ENCODE data around the gene PSMD2.

- TF ChIP-seq POLR2AphosphoS5 (IDR thresholded peaks at IDR 0.05; ENCODE audit: low read depth, low read length) (no peak), POLR2A (IDR thresholded peaks at IDR 0.05; ENCODE audit: low read depth, low read length) (no peak), SPI1 (IDR thresholded peaks at IDR 0.05; ENCODE audit: low read depth, low read length) (no peak), POU2F2 (IDR thresholded peaks at IDR 0.05; ENCODE audit: low read depth, low read length) (no peak)
Measured at GRCh38 chr3:184354121-184354728, 55.2 kb downstream of the PSMD2 start.

Measured in GM12891 (cell line).